GM13976 (cell line): ENCODE results near the gene MDH1.

Experiments used
- DNase-seq: peaks from one replicate; pipeline ENCODE4 v3.0.0; 2012; ENCODE audit warnings: low spot score
- CTCF ChIP-seq: IDR thresholded peaks from 2 replicates; pipeline ENCODE4 v1.5.1; 2012; ENCODE audit warnings: borderline replicate concordance, mild to moderate bottlenecking; ENCODE audit not compliant: insufficient read depth; ENCODE audit errors: extremely low read depth, missing control alignments, control extremely low read depth
- in situ Hi-C: fragments of 300-500 bp; cut with MboI; formaldehyde crosslinking; loops from one replicate; pipeline ENCODE4 v1.12.0; 2022; ENCODE audit warnings: low sequenced_read_pairs, mixed read lengths, inconsistent platforms; ENCODE audit not compliant: unreplicated experiment

Gene MDH1

DNA sequence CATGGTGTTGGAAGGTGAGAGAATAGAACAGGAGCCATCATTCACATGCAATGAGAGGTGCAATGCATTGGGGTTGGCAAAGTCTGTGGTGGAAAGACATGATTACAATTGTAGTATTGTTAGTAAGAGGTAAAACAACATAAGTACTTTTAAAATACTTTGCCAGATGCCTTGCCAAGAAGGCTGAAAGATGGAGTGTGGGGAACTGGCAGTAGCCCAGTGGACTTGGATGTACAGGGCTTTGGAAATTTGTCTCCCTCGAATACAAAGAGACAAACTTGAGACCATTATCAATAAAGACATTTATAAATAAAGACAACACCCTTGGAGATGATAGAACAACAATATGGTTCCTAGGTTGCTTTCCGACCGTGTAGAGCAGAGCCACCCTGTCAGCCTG is 62.0 kb downstream of the MDH1 start:
- no peak for DNase-seq
- no peak for TF ChIP-seq CTCF
- in situ Hi-C loops = no loop called here

GRCh38 chr2:63651356-63651755 is 62.6 kb downstream of the MDH1 start:
- DNase-seq = no peak
- no peak for TF ChIP-seq CTCF

GRCh38 chr2:63651861-63652651 is 63.3 kb downstream of the MDH1 start:
- DNase-seq = no peak
- no peak for TF ChIP-seq CTCF
- in situ Hi-C loops = no loop called here

More at GRCh38 chr2:63651356-63651755, 62.6 kb downstream of the MDH1 start:
- in situ Hi-C loops = no loop called here

- no peak for TF ChIP-seq CTCF
- in situ Hi-C loops = no loop called here
- no peak for DNase-seq
Observed at GRCh38 chr2:63652652-63652985, 63.9 kb downstream of the MDH1 start.

GRCh38 chr2:63654959-63655358 is 66.2 kb downstream of the MDH1 start:
- TF ChIP-seq CTCF = no peak
- DNase-seq = peak; percentile 26
- in situ Hi-C loops = no loop called here
